GM13977 (cell line): ENCODE measurements around the gene SURF4.
"Not testable (repeated sequence)": the region's sequence is repeated elsewhere in the genome, so short reads cannot be mapped to it uniquely, and the experiment has no call there.

Source experiments
- DNase-seq: peaks from one replicate; pipeline ENCODE4 v3.0.0; 2012; ENCODE audit warnings: low spot score
- CTCF ChIP-seq: IDR thresholded peaks from 2 replicates; pipeline ENCODE4 v1.5.1; 2012; ENCODE audit warnings: mild to moderate bottlenecking, control low read depth; ENCODE audit not compliant: insufficient read depth; ENCODE audit errors: extremely low read depth, missing control alignments
- in situ Hi-C: fragments of 300-500 bp; cut with MboI; formaldehyde crosslinking; loops from one replicate; pipeline ENCODE4 v1.12.0; 2022; ENCODE audit warnings: low sequenced_read_pairs, low pct_unique_long_range_greater_than_20kb, mixed read lengths, inconsistent platforms; ENCODE audit not compliant: unreplicated experiment

SURF4 gene

DNA sequence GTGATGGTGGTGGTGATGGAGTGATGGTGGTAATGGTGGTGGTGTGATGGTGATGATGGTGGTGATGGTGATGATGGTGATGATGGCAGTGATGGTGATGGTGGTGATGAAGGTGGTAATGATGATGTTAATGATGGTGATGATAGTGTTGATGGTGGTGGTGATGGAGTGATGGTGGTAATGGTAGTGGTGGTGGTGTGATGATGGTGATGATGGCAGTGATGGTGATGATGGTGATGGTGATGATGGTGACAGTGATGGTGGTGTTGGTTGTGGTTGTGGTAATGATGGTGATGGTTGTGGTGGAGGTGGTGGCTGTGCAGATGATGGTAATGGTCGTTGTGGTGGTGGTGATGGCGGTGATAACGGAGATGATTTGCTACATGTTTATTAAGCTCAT is 7.6 kb upstream of the SURF4 start:
- no peak for TF ChIP-seq CTCF
- in situ Hi-C loops, result no loop called here
- no peak for DNase-seq

GRCh38 chr9:133382507-133383141 is 6.8 kb upstream of the SURF4 start:
- no peak for TF ChIP-seq CTCF
- in situ Hi-C loops, result no loop called here
- no peak for DNase-seq

DNA sequence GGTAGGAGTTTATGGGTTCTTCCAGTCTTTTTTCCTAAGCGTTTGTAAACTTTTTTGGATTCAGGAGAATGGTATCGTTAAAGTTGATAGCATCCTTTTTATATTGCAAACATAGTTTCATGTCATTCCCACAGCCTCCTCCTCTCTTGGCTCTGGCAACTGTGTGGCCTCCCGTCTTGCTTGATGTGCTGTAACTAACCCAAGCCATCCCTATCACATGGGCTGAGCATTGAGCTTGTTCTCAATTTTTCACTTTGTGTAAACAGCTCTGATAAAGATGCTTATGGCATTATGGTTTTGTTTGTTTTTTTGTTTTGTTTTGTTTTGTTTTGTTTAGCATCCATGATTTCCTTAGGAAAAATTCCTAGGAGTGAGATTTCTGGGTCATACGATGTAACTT is 4.9 kb upstream of the SURF4 start:
- no peak for DNase-seq
- in situ Hi-C loops, result no loop called here
- no peak for TF ChIP-seq CTCF

- no peak for DNase-seq
- no peak for TF ChIP-seq CTCF
- in situ Hi-C loops, result no loop called here
Observed at GRCh38 chr9:133379153-133380086, 3.6 kb upstream of the SURF4 start.

DNA sequence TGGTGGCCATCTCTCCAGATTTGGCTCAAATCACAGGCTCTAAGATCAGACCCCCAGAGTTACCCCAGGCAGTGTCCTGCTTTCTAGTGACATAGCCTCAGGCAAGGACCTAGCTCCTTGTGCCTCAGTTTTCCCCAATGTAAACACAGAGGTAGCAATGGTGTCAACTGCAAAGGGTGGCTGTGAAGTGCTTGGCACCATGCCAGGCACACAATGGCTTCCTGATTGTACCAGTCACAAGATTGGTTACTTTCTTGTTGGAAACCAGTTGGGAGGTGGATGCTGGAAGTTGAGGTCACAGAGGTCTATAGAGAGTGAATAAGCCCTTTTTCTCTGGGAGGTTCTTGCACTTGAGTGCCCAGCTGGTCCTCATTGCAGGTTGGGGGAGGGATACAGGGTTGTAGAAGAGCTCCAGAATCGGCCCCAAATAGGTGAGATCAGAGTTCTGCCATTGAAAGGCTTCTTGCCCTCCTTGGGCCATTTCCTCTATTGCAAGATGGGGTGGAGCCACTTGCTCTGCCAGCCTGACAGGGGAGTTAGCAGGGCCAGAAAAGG is 2.6 kb upstream of the SURF4 start:
- in situ Hi-C loops, result no loop called here
- TF ChIP-seq CTCF, result no peak
- DNase-seq, result no peak

DNA sequence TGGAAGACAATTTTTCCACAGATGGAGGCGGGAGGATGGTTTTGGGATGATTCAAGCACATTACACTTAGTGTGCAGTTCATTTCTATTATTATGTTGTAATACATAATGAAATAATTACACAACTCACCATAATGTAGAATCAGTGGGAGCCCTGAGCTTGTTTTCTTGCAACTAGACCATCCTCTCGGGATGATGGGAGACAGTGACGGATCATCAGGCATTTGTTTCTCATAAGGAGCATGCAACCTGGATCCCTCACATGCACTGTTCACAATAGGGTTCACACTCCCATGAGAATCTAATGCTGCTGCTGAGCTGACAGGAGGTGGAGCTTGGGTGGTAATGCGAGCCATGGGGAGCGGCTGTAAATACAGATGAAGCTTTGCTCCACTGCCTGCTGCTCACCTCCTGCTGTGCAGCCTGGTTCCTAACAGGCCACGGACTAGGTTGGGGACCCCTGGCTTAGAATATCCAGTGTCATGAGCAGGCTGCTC is 1.9 kb upstream of the SURF4 start:
- DNase-seq, result no peak
- TF ChIP-seq CTCF, result no peak
- in situ Hi-C loops, result no loop called here

GRCh38 chr9:133377280-133377679 is 1.4 kb upstream of the SURF4 start:
- in situ Hi-C loops, DNase-seq: not testable (repeated sequence)
